ENCODE results near the gene PRAMEF1.

The PRAMEF1 gene

DNA sequence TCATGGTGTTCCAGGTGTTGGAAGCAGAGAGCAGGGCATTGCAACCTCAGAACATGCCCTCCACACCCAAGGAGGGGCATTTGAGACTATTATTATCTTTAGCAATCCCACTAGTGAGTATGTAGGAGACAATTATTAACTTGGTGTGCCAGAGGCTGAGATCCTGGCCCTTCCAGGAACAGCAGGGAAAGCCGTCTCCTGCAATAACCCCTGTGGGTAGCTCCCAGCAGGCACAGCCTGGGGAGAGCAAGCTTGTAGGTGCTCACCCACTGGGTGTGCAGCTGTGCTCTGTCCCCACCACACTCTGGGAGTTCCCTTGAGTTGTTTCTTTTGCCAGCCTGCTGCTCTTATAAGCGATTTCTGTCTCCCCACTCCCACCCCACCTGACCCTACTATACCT is 34.9 kb upstream of the PRAMEF1 start:
- DNase-seq (ENCODE audit: low spot score) = no peak
- in situ Hi-C loops (cut with MboI; ENCODE audit: low sequenced_read_pairs, unreplicated experiment) = no loop called here
- TF ChIP-seq, protein P1, sequence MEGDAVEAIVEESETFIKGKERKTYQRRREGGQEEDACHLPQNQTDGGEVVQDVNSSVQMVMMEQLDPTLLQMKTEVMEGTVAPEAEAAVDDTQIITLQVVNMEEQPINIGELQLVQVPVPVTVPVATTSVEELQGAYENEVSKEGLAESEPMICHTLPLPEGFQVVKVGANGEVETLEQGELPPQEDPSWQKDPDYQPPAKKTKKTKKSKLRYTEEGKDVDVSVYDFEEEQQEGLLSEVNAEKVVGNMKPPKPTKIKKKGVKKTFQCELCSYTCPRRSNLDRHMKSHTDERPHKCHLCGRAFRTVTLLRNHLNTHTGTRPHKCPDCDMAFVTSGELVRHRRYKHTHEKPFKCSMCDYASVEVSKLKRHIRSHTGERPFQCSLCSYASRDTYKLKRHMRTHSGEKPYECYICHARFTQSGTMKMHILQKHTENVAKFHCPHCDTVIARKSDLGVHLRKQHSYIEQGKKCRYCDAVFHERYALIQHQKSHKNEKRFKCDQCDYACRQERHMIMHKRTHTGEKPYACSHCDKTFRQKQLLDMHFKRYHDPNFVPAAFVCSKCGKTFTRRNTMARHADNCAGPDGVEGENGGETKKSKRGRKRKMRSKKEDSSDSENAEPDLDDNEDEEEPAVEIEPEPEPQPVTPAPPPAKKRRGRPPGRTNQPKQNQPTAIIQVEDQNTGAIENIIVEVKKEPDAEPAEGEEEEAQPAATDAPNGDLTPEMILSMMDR (IDR thresholded peaks at IDR 0.05; ENCODE audit: borderline replicate concordance, control extremely low read depth, extremely low read depth, insufficient read depth, missing control alignments) = no peak

DNA sequence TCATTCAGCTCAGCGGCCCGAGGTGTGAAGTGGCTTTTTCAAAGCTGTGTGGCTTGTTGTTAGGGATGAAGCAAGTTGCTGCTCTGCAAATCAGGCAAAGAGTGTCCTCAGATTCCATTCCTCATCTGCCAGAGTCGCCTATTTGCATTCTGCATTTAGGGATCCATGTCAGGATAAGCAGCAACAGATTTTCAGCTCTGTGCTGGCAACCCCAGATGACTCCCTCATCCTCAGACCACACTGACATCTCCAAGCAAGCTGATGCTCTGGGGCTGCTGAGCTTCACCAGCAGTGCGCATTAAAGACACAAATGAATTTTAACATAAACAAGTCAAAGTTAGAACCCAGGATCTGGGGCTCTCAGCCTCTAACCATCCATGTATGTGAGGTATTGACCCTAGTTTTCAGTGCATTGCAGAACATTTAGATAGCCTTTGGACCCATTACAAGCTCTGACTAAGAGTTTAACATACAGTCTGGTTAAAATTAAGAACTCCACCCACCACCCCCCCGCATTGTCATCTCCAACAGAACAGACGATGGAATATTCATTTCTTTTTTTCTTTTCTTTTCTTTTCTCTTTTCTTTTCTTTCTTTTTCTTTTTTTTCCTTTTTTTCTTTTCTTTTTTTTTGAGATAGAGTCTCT is 34.3 kb upstream of the PRAMEF1 start:
- no peak for DNase-seq (ENCODE audit: low spot score)
- TF ChIP-seq, protein P1 (IDR thresholded peaks at IDR 0.05; ENCODE audit: borderline replicate concordance, control extremely low read depth, extremely low read depth, insufficient read depth, missing control alignments) = no peak
- in situ Hi-C loops (cut with MboI; ENCODE audit: low sequenced_read_pairs, unreplicated experiment) = no loop called here

DNA sequence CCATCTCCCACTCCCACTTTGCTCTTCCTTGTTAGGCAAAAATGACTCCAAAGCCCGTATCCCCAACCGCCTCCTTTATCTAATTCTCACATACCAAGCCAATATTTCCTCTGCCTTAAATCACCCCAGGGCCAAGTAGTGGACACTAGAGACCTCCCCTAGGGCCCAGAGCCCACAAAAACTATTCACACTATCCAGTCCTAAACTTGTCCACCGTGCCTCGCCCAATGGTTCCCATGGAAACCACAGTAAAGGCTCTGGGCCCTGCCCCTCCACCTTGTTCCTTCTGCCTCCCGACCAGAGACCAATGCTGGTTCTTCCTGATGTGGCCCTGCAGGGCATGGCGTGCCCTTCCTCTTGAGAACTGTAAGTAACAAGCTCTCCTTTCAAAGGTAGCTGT is 33.4 kb upstream of the PRAMEF1 start:
- in situ Hi-C loops (cut with MboI; ENCODE audit: low sequenced_read_pairs, unreplicated experiment) = no loop called here
- TF ChIP-seq, protein P1 (IDR thresholded peaks at IDR 0.05; ENCODE audit: borderline replicate concordance, control extremely low read depth, extremely low read depth, insufficient read depth, missing control alignments) = no peak
- DNase-seq (ENCODE audit: low spot score) = no peak

- no peak for DNase-seq (ENCODE audit: low spot score)
Observed at GRCh38 chr1:12760256-12760795, 30.9 kb upstream of the PRAMEF1 start.

DNA sequence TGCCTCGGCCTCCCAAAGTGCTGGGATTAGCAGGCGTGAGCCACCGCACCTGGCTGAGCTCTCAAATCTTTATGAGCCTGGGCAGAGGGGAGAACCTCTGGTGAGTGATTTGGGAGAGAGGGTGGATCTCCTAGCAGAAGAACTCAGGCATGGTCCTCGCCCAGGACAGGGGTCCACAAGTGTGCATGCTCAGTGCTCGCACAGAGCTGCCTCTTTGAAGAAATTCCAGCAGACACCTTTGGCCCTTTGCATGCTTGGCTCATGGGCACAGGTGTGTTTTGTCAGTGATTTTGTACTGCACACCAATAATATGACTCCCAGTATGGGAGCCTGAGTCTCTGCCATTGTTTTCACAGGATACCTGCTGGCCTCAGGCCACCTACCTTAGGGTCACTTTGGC is 29.4 kb upstream of the PRAMEF1 start:
- TF ChIP-seq, protein P1 (IDR thresholded peaks at IDR 0.05; ENCODE audit: borderline replicate concordance, control extremely low read depth, extremely low read depth, insufficient read depth, missing control alignments) = no peak
- in situ Hi-C loops (cut with MboI; ENCODE audit: low sequenced_read_pairs, unreplicated experiment) = no loop called here

More at GRCh38 chr1:12760256-12760795, 30.9 kb upstream of the PRAMEF1 start:
- in situ Hi-C loops (cut with MboI; ENCODE audit: low sequenced_read_pairs, unreplicated experiment) = no loop called here
- TF ChIP-seq, protein P1 (IDR thresholded peaks at IDR 0.05; ENCODE audit: borderline replicate concordance, control extremely low read depth, extremely low read depth, insufficient read depth, missing control alignments) = no peak

GRCh38 chr1:12762766-12763165 is 28.4 kb upstream of the PRAMEF1 start:
- in situ Hi-C loops (cut with MboI; ENCODE audit: low sequenced_read_pairs, unreplicated experiment) = no loop called here
- TF ChIP-seq, protein P1 (IDR thresholded peaks at IDR 0.05; ENCODE audit: borderline replicate concordance, control extremely low read depth, extremely low read depth, insufficient read depth, missing control alignments) = no peak
- no peak for DNase-seq (ENCODE audit: low spot score)

More for the DNA sequence above, 29.4 kb upstream of the PRAMEF1 start:
- DNase-seq (ENCODE audit: low spot score) = no peak
